NCI-H2227 (cell line): Measurements from ENCODE around the gene ASGR1.

Experiments used
- DNase-seq: peaks from one replicate; lab custom pipeline; 2025; ENCODE audit not compliant: unreplicated experiment; lab: John Stamatoyannopoulos, UW

The ASGR1 gene

DNA sequence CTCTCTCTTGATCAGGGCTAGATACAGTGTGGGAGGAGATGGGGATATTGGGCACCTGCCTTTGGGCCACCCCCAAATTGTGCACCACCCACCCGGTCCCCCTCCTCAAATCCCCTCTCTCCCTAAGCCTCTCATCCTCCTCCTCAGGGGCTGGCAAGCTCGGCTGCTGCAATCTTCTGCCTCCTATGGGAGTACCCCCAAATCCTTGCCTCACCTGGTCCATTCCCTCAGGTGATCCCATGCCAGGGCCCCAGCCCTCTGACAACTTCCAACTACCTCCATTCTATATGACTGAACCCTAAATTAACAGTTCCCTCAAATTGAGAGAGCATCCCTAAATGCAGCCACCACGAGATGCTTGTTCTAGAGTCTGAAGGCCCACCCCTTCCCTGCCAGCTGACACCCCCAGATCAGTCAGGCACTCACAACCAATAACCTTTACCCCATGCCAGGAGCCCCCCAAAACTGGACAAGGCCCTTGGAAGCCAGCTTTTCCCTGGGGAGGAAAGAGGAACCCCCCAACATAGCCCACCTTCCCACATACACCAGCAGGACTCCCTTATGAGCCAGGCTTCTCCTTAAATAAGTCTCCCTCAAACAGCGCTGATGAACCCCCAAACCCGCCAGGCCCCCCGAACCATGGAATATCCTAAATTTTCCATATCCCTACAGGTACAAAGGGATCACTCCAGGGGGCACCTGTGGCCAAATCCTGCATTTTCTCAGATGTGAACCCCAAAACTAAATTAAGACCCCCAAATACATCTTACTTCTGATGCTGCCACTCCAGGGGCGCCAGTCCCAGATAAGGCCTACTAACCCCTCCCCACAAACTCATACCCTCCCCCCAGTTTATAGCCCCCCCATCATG, 37.3 kb upstream of the ASGR1 start:
- DNase-seq: no peak

- peak; percentile 29 for DNase-seq
These were observed 36.5 kb upstream of the ASGR1 start for GRCh38 chr17:7215652-7216180.

- DNase-seq: no peak
These were observed 36.0 kb upstream of the ASGR1 start for GRCh38 chr17:7215136-7215638.

DNA sequence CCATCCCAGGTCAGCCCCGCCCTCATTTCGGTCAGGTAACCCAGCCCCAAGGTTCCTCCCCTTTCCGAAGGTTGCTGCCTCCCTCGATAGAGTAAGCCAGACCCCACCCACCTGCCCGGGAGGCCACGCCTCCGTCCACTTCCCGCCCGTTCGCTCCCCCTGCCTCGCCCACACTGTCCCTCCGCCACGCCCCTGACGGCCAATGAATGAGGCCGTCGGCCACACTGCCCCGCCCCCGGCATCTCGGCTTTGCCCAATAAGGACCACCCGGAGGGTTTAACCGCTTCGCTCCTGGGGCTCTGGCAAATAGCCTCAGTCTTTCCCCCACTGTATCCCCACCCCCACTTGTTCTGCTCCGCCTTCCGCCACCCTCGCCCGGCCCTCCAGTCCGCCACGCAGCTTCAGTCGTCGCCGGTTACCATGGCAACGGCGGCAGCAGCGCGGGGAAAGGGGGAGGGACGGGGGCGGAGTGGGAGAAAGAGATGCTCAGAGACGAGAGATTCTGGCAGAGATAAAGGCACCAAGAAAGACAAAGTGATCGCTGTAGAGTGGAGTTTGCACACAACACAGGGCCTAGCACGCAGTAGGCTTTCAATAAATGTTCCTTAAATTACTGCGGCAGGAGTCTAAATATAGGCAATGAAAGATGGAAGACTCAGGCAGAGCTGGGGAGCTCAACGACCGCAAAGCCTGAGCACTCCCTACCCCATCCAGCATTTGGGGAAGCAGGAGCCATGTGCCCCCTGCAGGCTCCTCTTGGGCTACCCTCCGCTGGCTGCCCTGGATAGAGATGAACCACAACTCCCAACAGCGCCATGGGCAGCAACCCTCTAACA, 35.3 kb upstream of the ASGR1 start:
- peak; percentile 99 for DNase-seq

DNA sequence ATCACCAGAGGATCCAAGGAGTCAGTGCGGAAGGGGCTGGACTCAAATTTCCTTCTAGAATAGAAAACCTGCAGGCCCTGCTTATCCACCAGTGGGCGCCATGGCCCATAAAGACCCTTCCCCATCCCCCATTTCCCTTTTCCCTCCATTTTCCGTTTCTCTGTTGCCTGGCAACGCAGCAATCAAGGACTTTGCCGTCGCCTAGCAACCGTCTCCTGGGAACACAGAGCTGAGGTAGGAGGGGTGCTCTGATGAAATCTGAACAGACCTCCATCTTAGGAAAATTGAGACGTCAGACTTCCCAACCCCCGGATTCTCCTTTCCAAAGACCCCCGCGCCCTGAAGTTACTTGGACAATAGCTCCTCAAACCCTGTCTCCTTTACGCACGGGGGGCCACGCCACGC, 34.7 kb upstream of the ASGR1 start:
- DNase-seq: peak; percentile 98

DNA sequence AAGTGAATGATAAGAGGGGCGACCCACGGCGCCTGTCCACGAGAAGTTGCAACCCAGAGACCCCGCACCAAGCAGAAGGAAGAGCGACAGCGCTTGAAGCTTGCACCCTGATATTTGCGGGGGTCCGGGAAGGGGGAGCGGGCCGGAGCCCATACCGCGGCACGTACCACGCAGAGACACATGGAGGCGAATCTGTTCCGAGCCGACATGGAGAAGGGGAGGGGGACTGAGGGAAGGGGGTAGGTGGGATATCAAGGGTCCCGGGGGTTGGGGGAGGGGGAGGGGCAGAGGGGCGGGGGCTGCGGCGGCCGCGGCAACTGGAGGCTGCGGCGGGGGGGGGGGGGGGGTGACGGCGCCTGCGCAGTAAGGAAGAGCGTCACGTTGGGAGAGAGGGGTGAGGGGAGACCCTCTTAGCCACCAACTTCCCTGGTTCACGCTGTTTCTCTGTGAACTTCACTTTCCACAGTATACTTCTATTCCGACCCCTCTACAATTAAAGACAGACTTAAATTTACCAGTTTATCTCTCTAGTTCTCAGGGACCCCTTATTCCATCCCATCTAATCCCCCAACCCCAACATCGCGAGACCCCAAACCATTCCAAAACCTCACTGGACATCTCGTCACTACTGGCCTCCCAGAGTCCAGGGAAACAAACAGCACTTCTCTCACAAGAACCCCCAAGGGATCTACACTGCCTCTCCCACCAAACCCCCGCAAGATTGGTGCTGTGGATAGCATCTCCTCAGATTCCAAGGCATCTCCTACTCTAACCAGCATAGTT, 32.5 kb upstream of the ASGR1 start:
- no peak for DNase-seq

GRCh38 chr17:7208754-7209460, 29.7 kb upstream of the ASGR1 start:
- DNase-seq: no peak

- DNase-seq: no peak
These were observed 28.9 kb upstream of the ASGR1 start for GRCh38 chr17:7208027-7208571.

DNA sequence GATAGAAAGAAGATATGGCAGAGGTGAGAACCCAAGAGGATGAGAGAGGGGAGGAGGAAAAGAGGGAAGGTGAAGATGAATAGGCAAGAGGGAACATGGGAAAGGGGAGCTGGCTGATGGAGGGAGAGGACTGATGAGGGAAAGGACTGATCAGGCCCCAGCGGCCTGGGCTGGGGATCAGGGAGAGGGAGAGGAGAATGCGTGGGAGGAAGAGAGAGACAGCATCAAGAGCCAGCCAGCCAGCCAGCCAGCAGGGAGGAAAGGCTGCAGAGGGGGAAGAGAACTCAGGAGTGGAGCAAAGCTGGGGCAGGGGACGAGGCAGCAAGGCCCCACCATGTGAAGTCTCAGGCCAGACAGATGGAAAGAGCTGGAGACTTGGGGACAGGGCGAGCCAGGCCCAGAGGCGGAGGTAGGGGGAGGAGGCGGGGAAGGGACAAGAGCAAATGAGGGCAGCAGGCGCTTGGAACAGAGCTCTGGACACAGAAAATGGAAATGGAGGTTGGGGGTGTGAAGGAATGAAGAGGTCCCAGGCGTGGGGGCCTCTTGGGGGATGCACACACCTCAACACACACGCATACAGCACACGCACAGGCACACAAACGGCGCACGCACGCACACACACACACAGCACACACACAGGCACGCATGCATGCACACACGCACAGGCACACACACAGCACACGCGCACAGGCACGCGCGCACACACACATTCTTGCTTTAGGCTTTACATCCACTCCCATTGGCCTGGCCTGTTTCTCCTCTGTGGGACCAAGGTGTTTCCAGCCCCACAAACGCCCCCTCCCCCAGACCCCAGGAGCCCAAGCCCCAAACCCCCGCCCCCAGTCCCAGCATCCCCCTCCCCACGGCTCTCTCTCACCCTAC, 28.2 kb upstream of the ASGR1 start:
- no peak for DNase-seq

DNA sequence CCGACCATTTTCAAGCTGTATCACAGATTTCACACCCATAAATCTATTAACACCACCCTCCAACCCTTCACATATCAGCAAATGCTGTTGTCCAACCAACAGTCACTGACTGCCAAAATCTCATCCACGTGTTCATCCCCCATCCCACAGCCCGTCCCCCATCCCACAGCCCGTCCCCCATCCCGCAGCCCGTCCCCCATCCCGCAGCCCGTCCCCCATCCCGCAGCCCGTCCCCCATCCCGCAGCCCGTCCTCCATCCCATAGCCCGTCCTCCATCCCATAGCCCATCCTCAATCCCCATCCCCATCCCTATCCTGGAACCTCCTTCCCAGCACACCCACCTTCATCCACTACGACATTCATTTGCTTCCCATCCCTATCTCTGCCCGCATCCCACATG, 26.4 kb upstream of the ASGR1 start:
- DNase-seq: no peak

DNA sequence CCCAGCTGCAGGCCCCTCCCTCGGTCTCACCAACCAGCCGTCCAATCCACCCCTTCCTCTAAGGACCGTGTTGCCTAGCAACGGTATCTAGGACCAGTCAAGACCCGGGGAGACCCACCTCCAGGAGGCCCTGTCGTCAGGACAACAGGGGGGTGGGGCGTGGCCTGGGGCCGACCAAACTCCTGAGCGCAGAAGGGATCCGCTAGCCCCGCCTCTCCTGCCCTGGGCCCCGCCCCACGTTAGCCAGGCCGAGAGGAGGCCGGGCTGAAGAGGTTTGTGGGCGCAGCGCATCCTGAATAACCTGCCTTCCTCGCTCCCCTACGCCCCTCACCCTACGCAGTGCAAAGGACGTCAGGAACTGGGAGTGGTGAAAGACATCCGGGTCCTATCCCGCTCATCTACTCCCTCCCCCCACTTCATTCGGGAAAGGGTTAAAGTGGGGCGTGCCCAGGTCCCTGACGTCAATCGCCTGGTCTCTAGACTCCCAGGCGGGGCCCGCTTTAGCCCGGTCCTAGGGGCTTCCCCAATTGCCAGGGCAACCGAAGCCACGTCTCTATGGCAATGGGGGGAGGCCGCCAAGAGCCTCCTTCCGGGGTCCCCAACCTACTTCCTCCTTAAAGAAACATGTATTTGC, 25.8 kb upstream of the ASGR1 start:
- DNase-seq: peak; percentile 98

- DNase-seq: peak; percentile 57
These were observed 25.2 kb upstream of the ASGR1 start for GRCh38 chr17:7204336-7204735.

- DNase-seq: no peak
These were observed 24.2 kb upstream of the ASGR1 start for GRCh38 chr17:7203391-7203790.

DNA sequence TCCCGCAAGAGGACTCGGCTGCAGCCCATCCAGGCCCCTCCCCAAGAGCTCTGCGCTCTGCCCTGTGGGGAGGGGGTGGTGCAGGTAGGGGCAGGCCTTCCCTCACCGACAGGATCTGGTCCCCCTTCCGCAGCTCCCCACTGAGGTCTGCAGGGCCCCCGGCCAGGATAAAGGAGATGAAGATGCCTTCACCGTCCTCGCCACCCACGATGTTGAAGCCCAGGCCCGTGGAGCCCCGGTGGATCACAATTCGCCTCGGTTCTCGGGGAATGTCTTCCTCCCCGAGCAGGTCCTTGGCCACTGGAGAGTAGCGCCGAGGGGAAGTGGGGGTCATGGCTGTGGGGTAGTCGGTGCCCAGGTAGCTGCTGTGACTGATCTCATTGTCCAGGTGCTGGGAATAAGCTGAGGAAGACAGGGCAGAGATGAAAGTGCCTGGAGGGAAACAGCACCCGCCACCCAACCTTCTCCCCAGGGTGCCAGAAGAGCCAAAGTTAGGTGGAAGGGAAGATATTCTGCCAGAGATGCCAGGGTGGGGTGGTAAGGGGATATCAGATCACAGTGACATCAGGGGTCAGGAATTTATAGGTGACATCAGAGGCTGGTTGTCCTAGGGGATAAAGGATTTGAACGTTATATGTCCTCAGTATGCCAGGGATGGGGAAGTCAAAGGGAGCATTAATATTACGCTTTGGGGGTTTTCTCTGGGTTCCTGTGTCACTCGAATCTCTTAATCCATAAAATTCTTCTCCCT, 17.7 kb upstream of the ASGR1 start:
- DNase-seq: no peak

DNA sequence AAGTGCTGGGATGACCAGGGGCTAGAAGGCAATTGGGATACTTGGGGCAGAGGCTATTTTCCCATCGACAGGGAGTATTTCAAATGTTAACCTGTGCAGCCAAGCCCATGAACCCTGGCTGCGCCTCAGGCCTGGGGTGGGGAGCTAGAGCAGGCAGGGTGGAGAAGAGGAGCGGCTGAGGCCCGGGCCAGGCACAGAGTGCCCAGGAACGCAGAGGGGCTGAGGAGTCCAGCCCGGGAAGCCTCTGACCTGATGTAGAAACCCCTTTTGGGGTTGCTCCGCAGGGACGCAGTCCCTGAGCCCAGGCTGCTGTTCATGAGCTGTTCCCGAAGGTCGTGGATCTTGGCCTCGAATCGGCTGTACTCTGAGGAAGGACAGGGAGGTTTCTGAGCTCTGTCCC, 16.8 kb upstream of the ASGR1 start:
- no peak for DNase-seq

DNA sequence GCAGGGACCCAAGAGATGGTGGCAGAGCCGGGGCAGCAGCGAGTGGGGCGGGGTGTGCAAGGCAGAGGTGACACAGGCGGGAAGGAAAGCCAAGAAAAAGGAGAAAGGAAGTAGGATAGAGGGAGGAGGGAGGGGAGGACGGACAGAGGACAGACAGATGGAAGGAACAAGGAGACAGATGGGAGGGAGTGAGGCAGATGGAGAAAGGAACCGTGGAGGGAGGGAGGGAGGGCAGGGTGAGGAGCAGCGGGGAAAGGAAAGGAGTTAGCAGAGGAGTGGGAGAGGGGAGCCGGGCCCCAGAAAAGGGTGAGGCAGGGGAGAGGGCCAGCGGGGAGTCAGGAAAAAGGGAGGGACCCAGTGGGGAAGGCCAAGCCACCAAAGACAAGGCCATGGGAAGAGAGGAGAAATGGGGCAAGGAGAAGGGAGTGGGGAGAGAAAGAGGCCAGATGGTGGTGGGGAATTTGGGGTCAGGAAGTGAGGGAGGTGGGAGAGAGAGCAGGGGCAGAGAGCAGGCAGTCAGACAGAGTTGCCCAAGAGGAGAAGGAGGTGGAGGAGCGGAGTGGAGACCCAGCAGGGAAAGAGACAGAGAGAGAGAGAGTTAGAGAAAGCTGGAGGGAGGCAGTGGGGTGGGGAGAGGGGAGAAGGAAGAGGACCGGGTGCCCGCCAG, 13.2 kb upstream of the ASGR1 start:
- no peak for DNase-seq

DNA sequence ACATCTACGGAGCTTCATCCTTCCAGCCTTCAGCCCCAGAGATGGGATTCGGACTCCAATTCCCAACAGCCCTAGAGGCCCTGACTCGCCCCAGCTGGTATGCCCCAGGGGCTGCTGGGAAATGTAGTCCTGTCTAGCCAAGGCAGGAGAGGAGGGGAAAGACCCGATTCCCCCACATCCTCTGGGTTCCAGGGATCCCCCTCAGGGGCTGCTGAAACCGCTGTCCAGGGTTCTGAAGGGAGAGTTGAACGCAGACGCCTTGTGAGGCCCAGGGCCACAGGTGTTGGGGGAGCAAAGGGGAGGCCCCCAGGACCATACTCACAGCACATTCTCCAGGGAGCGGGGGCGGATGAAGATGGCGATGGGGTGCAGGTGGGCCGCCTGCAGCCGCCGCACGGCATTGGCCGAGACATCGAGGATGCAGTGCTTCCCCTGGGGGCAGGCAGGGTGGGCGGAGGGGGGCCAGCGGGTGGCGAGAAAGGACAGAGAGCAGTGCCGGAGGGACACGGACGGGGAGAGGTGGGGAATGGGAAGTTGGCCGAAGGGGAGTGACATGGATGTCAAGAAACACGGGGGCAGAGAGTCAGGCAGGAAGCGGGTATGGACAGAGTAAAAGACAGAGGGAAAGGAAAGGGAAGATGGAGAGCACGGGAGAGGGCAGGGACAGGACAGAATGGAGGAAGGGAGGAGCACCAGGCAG, 12.6 kb upstream of the ASGR1 start:
- DNase-seq: peak; percentile 44
